ENCODE data around the gene AHRR. TPM values are rescaled to one million over a fixed set of nuclear protein-coding genes. Genes with fewer than 3 reads are reported as not detected.
A peak's percentile ranks its signal among the peaks of the same experiment; 100 is the strongest.

AHRR gene
- total RNA-seq, 6 experiments from 2014 or later: 30.9 to 55.7 (median 51.9) TPM

- peaks cover 5% of the 10 kb centered on the region; the same call in 1 of the 2 replicates for H3K9me3 Mint-ChIP-seq
- no peak for TF ChIP-seq CTCF (IDR thresholded peaks at IDR 0.05)
- H3K27ac Mint-ChIP-seq: no peak overlapping the region
- peaks cover 28% of the 10 kb centered on the region for H3K4me1 Mint-ChIP-seq (ENCODE audit: low read depth)
- H3K36me3 Mint-ChIP-seq (ENCODE audit: low read depth): peaks cover 42% of the 10 kb centered on the region
- DNase-seq: no peak
- H3K27me3 Mint-ChIP-seq (ENCODE audit: insufficient read depth): peaks cover 21% of the 10 kb centered on the region
- H3K4me3 Mint-ChIP-seq: no peak overlapping the region
Observed at GRCh38 chr5:416636-416960, 95.1 kb downstream of the AHRR start.

GRCh38 chr5:417301-418161 is 96.0 kb downstream of the AHRR start:
- Mint-ChIP-seq H3K27ac (peak overlapping the region; percentile 26; the same call in 1 of the 2 replicates), H3K27me3 (ENCODE audit: insufficient read depth) (peaks cover 26% of the 10 kb centered on the region), H3K4me3 (no peak overlapping the region), H3K4me1 (ENCODE audit: low read depth) (peaks cover 21% of the 10 kb centered on the region), H3K9me3 (peaks cover 5% of the 10 kb centered on the region; the same call in 1 of the 2 replicates), H3K36me3 (ENCODE audit: low read depth) (peaks cover 45% of the 10 kb centered on the region)
- no peak for DNase-seq
- TF ChIP-seq CTCF (IDR thresholded peaks at IDR 0.05): no peak

- no peak overlapping the region; the same call in 1 of the 2 replicates for H3K4me3 Mint-ChIP-seq
- H3K36me3 Mint-ChIP-seq (ENCODE audit: low read depth): peaks cover 49% of the 10 kb centered on the region
- no peak for TF ChIP-seq CTCF (IDR thresholded peaks at IDR 0.05)
- H3K27me3 Mint-ChIP-seq (ENCODE audit: insufficient read depth): peaks cover 32% of the 10 kb centered on the region
- peak overlapping the region; percentile 26 for H3K27ac Mint-ChIP-seq
- peaks cover 5% of the 10 kb centered on the region; the same call in 1 of the 2 replicates for H3K9me3 Mint-ChIP-seq
- DNase-seq: no peak
- H3K4me1 Mint-ChIP-seq (ENCODE audit: low read depth): peaks cover 24% of the 10 kb centered on the region
Observed at GRCh38 chr5:418162-419121, 96.9 kb downstream of the AHRR start.

GRCh38 chr5:419970-420369 is 98.5 kb downstream of the AHRR start:
- DNase-seq: no peak
- TF ChIP-seq CTCF (IDR thresholded peaks at IDR 0.05): no peak
- Mint-ChIP-seq H3K4me3 (no peak overlapping the region), H3K4me1 (ENCODE audit: low read depth) (peaks cover 39% of the 10 kb centered on the region), H3K36me3 (ENCODE audit: low read depth) (peaks cover 51% of the 10 kb centered on the region), H3K27me3 (ENCODE audit: insufficient read depth) (peaks cover 33% of the 10 kb centered on the region), H3K27ac (peak overlapping the region; percentile 33; the same call in 1 of the 2 replicates), H3K9me3 (peaks cover 5% of the 10 kb centered on the region; the same call in 1 of the 2 replicates)

- Mint-ChIP-seq H3K36me3 (ENCODE audit: low read depth) (peaks cover 57% of the 10 kb centered on the region), H3K27ac (no peak overlapping the region), H3K4me3 (no peak overlapping the region), H3K4me1 (ENCODE audit: low read depth) (peaks cover 45% of the 10 kb centered on the region), H3K27me3 (ENCODE audit: insufficient read depth) (peaks cover 32% of the 10 kb centered on the region), H3K9me3 (peaks cover 5% of the 10 kb centered on the region; the same call in 1 of the 2 replicates)
- no peak for TF ChIP-seq CTCF (IDR thresholded peaks at IDR 0.05)
- DNase-seq: no peak
Observed at GRCh38 chr5:420632-421286, 99.2 kb downstream of the AHRR start.

Measured in HFFc6 (cell line).